ENCODE measurements around the gene LSAMP. TPM values are rescaled to one million over a fixed set of nuclear protein-coding genes. Genes with fewer than 3 reads are reported as not detected.

Gene LSAMP
- total and polyA plus RNA-seq, 2 of the 8 experiments (the other 6 are each of a cell fraction or from before 2014, with no cell fraction given) = 1.8 to 5.7 TPM

DNA sequence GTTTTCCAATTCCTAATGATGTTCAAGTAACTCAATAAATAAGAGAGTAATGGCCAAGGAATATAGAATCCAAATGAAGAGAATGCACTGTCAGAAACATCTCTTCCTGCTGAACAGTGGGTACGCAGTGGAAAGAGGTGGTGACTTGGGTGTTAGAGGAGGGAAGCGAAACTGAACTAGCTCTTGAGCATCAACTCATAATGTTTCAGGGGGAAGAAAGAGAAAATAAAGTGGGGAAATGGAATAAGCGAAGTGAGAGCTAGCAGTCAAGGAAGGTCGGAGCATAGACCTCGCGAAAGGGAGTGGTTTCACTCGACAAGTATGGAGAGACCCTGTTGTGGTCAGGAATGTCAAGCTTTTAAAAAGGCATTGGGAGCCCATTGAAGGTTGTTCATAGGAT lies 512.5 kb downstream of the LSAMP start:
- WGBS, 2 experiments (ENCODE audit: extremely low coverage in 1 of 2, insufficient coverage in 1 of 2, insufficient read length in 1 of 2, insufficient replicate concordance in 2 of 2, low coverage in 1 of 2, low lambda C conversion rate in 2 of 2, missing lambda C conversion rate in 1 of 2) = 86% methylated on average over 7 of the region's 7 CpGs; no CpG with 5 or more reads in 1 of the 2 experiments
- CTCF ChIA-PET (ENCODE audit: partially characterized antibody) = interaction anchor here (0.9 to 1.8 kb wide), 2 partner anchors 10 to 100 kb away, joined by 3 read pairs; no protein-coding TSS in a partner anchor
- TF ChIP-seq KDM4A (IDR thresholded peaks at IDR 0.05; ENCODE audit: low read depth, low read length, severe bottlenecking) (no peak), CBX8 (IDR thresholded peaks at IDR 0.05; ENCODE audit: borderline replicate concordance, low read depth, low read length) (no peak), SIX5 (IDR thresholded peaks at IDR 0.05; ENCODE audit: low read depth, low read length) (no peak), CBX5 (IDR thresholded peaks at IDR 0.05; ENCODE audit: low read depth, low read length) (no peak), JUN (IDR thresholded peaks at IDR 0.05; ENCODE audit: low read depth, low read length) (no peak), CHD1 (IDR thresholded peaks at IDR 0.05; ENCODE audit: low read depth, low read length) (no peak), SIRT6 (IDR thresholded peaks at IDR 0.05; ENCODE audit: low read length) (no peak), SAP30 (IDR thresholded peaks at IDR 0.05; ENCODE audit: insufficient read depth, insufficient replicate concordance, low read length) (no peak), NRF1 (IDR thresholded peaks at IDR 0.05; ENCODE audit: low read depth, low read length) (no peak), TEAD4 (IDR thresholded peaks at IDR 0.05; ENCODE audit: low read depth, low read length) (no peak), BRCA1 (IDR thresholded peaks at IDR 0.05; ENCODE audit: low read depth, low read length) (no peak), BACH1 (IDR thresholded peaks at IDR 0.05; ENCODE audit: low read length) (no peak)
- TF ChIP-seq, protein P1, sequence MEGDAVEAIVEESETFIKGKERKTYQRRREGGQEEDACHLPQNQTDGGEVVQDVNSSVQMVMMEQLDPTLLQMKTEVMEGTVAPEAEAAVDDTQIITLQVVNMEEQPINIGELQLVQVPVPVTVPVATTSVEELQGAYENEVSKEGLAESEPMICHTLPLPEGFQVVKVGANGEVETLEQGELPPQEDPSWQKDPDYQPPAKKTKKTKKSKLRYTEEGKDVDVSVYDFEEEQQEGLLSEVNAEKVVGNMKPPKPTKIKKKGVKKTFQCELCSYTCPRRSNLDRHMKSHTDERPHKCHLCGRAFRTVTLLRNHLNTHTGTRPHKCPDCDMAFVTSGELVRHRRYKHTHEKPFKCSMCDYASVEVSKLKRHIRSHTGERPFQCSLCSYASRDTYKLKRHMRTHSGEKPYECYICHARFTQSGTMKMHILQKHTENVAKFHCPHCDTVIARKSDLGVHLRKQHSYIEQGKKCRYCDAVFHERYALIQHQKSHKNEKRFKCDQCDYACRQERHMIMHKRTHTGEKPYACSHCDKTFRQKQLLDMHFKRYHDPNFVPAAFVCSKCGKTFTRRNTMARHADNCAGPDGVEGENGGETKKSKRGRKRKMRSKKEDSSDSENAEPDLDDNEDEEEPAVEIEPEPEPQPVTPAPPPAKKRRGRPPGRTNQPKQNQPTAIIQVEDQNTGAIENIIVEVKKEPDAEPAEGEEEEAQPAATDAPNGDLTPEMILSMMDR (IDR thresholded peaks at IDR 0.05; ENCODE audit: control extremely low read depth in 1 of 3, insufficient read depth in 1 of 3, low read depth in 1 of 3, low read length in 3 of 3) = no peak

More for the DNA sequence above, 512.5 kb downstream of the LSAMP start:
- Histone ChIP-seq H2BK120ac (replicated peaks; ENCODE audit: low read depth, low read length) (no peak overlapping the region), H3K27me3 (replicated peaks in 1 of 4; ENCODE audit: control insufficient read depth in 3 of 4, extremely low read depth in 1 of 4, insufficient read depth in 3 of 4, low read length in 3 of 4) (no peaks in the 10 kb centered on the region), H3K79me1 (ENCODE audit: low read depth, low read length) (no peaks in the 10 kb centered on the region), H3K9ac (replicated peaks in 1 of 4; ENCODE audit: extremely low read depth in 1 of 4, low read depth in 3 of 4, low read length in 3 of 4) (no peak overlapping the region), H3K23ac (ENCODE audit: insufficient read length) (no peak overlapping the region), H2BK15ac (ENCODE audit: low read length) (no peak overlapping the region), H2AK5ac (ENCODE audit: low read depth, low read length) (no peak overlapping the region), H3K9me3 (ENCODE audit: insufficient read depth in 2 of 2, low read depth in 1 of 2, low read length in 1 of 2) (no peaks in the 10 kb centered on the region), H3K4me1 (replicated peaks in 1 of 4; ENCODE audit: control insufficient read depth in 3 of 4, insufficient read depth in 4 of 4, low read length in 3 of 4) (no peaks in the 10 kb centered on the region), H3K36me3 (ENCODE audit: control insufficient read depth in 2 of 4, insufficient read depth in 4 of 4, low read length in 3 of 4) (no peaks in the 10 kb centered on the region), H3K23me2 (ENCODE audit: low read depth, low read length) (no peaks in the 10 kb centered on the region), H2BK12ac (ENCODE audit: low read depth, low read length) (no peak overlapping the region), H3K27ac (ENCODE audit: low read depth, low read length) (no peak overlapping the region), H4K91ac (replicated peaks; ENCODE audit: insufficient read length, low read length) (no peak overlapping the region), H2AFZ (ENCODE audit: low read length) (no peak overlapping the region), H3K14ac (ENCODE audit: insufficient read length) (no peak overlapping the region), H3K79me2 (ENCODE audit: control insufficient read depth in 1 of 2, insufficient read depth in 2 of 2, low read length in 2 of 2) (no peaks in the 10 kb centered on the region), H4K20me1 (replicated peaks in 1 of 2; ENCODE audit: control insufficient read depth in 1 of 2, insufficient read depth in 2 of 2, low read length in 2 of 2) (no peaks in the 10 kb centered on the region), H2BK20ac (ENCODE audit: low read length) (no peak overlapping the region), H3K4ac (replicated peaks; ENCODE audit: insufficient read length, low read depth, low read length) (no peak overlapping the region), H3K4me3 (ENCODE audit: extremely low read depth in 1 of 4, insufficient read depth in 2 of 4, low read depth in 3 of 4, low read length in 4 of 4) (no peak overlapping the region), H4K5ac (ENCODE audit: insufficient read length, low read depth, low read length) (no peak overlapping the region), H2BK5ac (ENCODE audit: low read depth, low read length) (no peak overlapping the region), H3K18ac (ENCODE audit: extremely low read depth, low read length) (no peak overlapping the region), H3K4me2 (ENCODE audit: insufficient read depth in 1 of 2, low read depth in 2 of 2, low read length in 2 of 2) (no peak overlapping the region), H3K56ac (replicated peaks; ENCODE audit: insufficient read length, low read depth, low read length) (no peak overlapping the region), H4K8ac (ENCODE audit: extremely low read depth, insufficient read depth, low read length) (no peak overlapping the region)
- POLR2A ChIA-PET (ENCODE audit: partially characterized antibody) = no interaction called here
- no peak for FAIRE-seq
- DNase-seq (ENCODE audit: low read depth in 1 of 2, low spot score in 2 of 2) = no peak

Data from H1 (cell line).